ENCODE data around the gene CCDC201. TPM values are rescaled to one million over a fixed set of nuclear protein-coding genes. Genes with fewer than 3 reads are reported as not detected.

Gene CCDC201
- total and polyA plus RNA-seq, 2 of the 8 experiments (the other 6 are each of a cell fraction or from before 2014, with no cell fraction given), result not detected

DNA sequence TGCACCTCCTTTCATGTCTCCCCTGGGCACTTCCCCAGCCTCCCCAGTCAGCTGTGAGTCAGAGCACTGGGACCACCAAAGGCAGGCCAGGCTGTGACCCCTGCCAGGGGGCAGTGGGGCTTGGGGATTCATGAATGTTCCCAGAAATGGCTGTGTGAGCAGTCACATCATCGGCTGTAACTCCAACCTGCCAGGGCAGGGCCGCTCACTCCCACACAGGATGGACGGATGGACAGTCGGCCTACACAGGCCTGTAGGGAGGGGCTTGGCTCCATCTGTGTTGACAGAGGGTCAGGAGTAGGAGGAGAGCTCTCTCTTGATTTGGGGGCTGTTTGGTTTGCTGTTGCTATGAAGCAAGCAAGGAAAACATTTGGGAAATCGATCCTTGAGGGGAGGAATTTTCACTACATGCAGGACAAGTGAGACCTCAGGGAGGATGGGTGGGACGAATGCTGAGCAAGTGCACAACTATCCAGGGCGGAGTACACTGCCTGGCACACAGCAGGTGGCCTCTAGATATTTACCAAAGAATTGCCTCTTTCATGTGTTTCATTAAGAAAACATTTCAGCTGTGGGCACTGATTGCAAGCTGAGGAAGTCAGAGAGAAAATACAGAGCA lies 12.5 kb upstream of the CCDC201 start:
- no peak overlapping the region for H3K4me2 ChIP-seq (ENCODE audit: insufficient read depth in 1 of 2, low read depth in 2 of 2, low read length in 2 of 2)
- 88% methylated on average over 7 of the region's 7 CpGs; no CpG with 5 or more reads in 1 of the 2 experiments for whole genome bisulfite sequencing, 2 experiments (ENCODE audit: extremely low coverage in 1 of 2, insufficient coverage in 1 of 2, insufficient read length in 1 of 2, insufficient replicate concordance in 2 of 2, low coverage in 1 of 2, low lambda C conversion rate in 2 of 2, missing lambda C conversion rate in 1 of 2)
- H4K5ac ChIP-seq (ENCODE audit: insufficient read length, low read depth, low read length), result no peak overlapping the region
- H2AFZ ChIP-seq (ENCODE audit: low read length), result no peak overlapping the region
- H3K9ac ChIP-seq (replicated peaks in 1 of 4; ENCODE audit: extremely low read depth in 1 of 4, low read depth in 3 of 4, low read length in 3 of 4), result no peak overlapping the region
- FAIRE-seq (no peak), DNase-seq (ENCODE audit: low read depth in 1 of 2, low spot score in 2 of 2) (no peak)
- peaks cover 3 to 15% (median 10%) of the 10 kb centered on the region in 4 experiments for H3K4me1 ChIP-seq (replicated peaks in 1 of 4; ENCODE audit: control insufficient read depth in 3 of 4, insufficient read depth in 4 of 4, low read length in 3 of 4)
- no peak overlapping the region for H2AK5ac ChIP-seq (ENCODE audit: low read depth, low read length)
- no peak for TF ChIP-seq TAF1 (IDR thresholded peaks at IDR 0.05; ENCODE audit: low read depth, low read length)
- H4K91ac ChIP-seq (replicated peaks; ENCODE audit: insufficient read length, low read length), result no peak overlapping the region
- peaks cover 0 to 1% of the 10 kb centered on the region in 2 experiments for H4K20me1 ChIP-seq (replicated peaks in 1 of 2; ENCODE audit: control insufficient read depth in 1 of 2, insufficient read depth in 2 of 2, low read length in 2 of 2)
- H3K9me3 ChIP-seq (ENCODE audit: insufficient read depth in 2 of 2, low read depth in 1 of 2, low read length in 1 of 2), result no peaks in the 10 kb centered on the region
- H2BK120ac ChIP-seq (replicated peaks; ENCODE audit: low read depth, low read length), result no peak overlapping the region
- H3K4ac ChIP-seq (replicated peaks; ENCODE audit: insufficient read length, low read depth, low read length), result no peak overlapping the region
- no peak overlapping the region for H3K23ac ChIP-seq (ENCODE audit: insufficient read length)
- H3K36me3 ChIP-seq (ENCODE audit: control insufficient read depth in 2 of 4, insufficient read depth in 4 of 4, low read length in 3 of 4), result no peaks in the 10 kb centered on the region
- POLR2A ChIA-PET (ENCODE audit: partially characterized antibody), result no interaction called here
- no peaks in the 10 kb centered on the region for H3K79me2 ChIP-seq (ENCODE audit: control insufficient read depth in 1 of 2, insufficient read depth in 2 of 2, low read length in 2 of 2)
- no peak overlapping the region for H3K27ac ChIP-seq (ENCODE audit: low read depth, low read length)
- no peak overlapping the region for H3K4me3 ChIP-seq (ENCODE audit: extremely low read depth in 1 of 4, insufficient read depth in 2 of 4, low read depth in 3 of 4, low read length in 4 of 4)
- no peak overlapping the region for H2BK20ac ChIP-seq (ENCODE audit: low read length)
- no peak overlapping the region for H3K18ac ChIP-seq (ENCODE audit: extremely low read depth, low read length)
- peaks cover 21 to 36% (median 33%) of the 10 kb centered on the region in 4 experiments for H3K27me3 ChIP-seq (replicated peaks in 1 of 4; ENCODE audit: control insufficient read depth in 3 of 4, extremely low read depth in 1 of 4, insufficient read depth in 3 of 4, low read length in 3 of 4)
- H3K14ac ChIP-seq (ENCODE audit: insufficient read length), result no peak overlapping the region
- H3K23me2 ChIP-seq (ENCODE audit: low read depth, low read length), result peaks cover 11% of the 10 kb centered on the region; the same call in 1 of the 2 replicates
- H4K8ac ChIP-seq (ENCODE audit: extremely low read depth, insufficient read depth, low read length), result no peak overlapping the region; the same call in 1 of the 2 replicates
- H2BK5ac ChIP-seq (ENCODE audit: low read depth, low read length), result no peak overlapping the region
- H2BK15ac ChIP-seq (ENCODE audit: low read length), result no peak overlapping the region
- CTCF ChIA-PET (ENCODE audit: partially characterized antibody), result interaction anchor here (0.6 to 2.0 kb wide), 6 partner anchors 13 to 1192 kb away, joined by 3 to 12 read pairs (median 4); partner anchors contain the start of gene CCDC201
- H3K79me1 ChIP-seq (ENCODE audit: low read depth, low read length), result no peaks in the 10 kb centered on the region
- no peak overlapping the region for H2BK12ac ChIP-seq (ENCODE audit: low read depth, low read length)
- no peak overlapping the region for H3K56ac ChIP-seq (replicated peaks; ENCODE audit: insufficient read length, low read depth, low read length)

Measured in H1 (cell line).